Measurements from ENCODE around the gene SH3PXD2B. TPM values are rescaled to one million over a fixed set of nuclear protein-coding genes. Genes with fewer than 3 reads are reported as not detected.

Gene SH3PXD2B
- total RNA-seq, 4 donors from 2014 or later = 13.7 to 27.1 (median 21.1) TPM

GRCh38 chr5:172345881-172346280 is 108.4 kb downstream of the SH3PXD2B start:
- WGBS, 2 donors = 86 to 88% methylated on average over 11 of the region's 11 CpGs
- Histone ChIP-seq H3K4me1 (no peaks in the 10 kb centered on the region), H3K9me3 (no peaks in the 10 kb centered on the region), H3K27me3 (no peaks in the 10 kb centered on the region), H3K4me3 (replicated peaks in 1 of 3) (no peak overlapping the region), H3K36me3 (peaks cover 16 to 39% of the 10 kb centered on the region in 2 donors), H3K27ac (no peak overlapping the region)
- TF ChIP-seq, protein P1, sequence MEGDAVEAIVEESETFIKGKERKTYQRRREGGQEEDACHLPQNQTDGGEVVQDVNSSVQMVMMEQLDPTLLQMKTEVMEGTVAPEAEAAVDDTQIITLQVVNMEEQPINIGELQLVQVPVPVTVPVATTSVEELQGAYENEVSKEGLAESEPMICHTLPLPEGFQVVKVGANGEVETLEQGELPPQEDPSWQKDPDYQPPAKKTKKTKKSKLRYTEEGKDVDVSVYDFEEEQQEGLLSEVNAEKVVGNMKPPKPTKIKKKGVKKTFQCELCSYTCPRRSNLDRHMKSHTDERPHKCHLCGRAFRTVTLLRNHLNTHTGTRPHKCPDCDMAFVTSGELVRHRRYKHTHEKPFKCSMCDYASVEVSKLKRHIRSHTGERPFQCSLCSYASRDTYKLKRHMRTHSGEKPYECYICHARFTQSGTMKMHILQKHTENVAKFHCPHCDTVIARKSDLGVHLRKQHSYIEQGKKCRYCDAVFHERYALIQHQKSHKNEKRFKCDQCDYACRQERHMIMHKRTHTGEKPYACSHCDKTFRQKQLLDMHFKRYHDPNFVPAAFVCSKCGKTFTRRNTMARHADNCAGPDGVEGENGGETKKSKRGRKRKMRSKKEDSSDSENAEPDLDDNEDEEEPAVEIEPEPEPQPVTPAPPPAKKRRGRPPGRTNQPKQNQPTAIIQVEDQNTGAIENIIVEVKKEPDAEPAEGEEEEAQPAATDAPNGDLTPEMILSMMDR (IDR thresholded peaks at IDR 0.05) = no peak
- TF ChIP-seq POLR2A (IDR thresholded peaks at IDR 0.05) = no peak
- intact Hi-C loops (cut with DNase I) = no loop called here
- DNase-seq = no peak

DNA sequence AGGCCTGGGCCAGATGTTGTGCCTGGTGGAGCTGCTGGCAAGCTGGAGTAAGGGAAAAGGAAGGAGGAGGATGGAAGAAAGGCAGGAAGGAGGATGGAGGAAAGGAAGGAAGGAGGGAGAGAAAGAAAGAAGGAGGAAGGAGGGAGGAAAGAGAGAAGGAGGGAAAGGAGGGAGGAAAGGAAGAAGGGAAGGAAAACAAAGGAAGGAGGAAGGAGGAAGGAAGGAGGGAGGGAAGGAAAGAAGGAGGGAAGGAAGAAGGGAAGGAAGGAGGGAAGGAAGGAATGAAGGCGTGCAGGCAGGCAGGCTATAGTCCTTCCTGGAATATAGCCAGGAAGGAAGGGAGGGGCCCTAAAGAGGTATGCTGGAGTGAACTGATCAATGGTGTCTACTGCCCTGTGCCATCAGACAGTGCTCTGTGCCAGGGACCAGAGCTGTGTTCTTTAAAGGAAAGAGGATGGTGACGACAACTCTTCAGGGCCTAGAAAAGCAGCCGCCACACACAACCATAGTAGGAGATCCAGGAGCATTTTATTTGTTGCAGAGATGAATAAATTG is 109.4 kb downstream of the SH3PXD2B start:
- 85% methylated on average over 3 of the region's 3 CpGs for WGBS, 2 donors
- H3K27ac ChIP-seq = no peak overlapping the region

GRCh38 chr5:172343741-172344140 is 110.6 kb downstream of the SH3PXD2B start:
- Histone ChIP-seq H3K27ac (no peak overlapping the region), H3K9me3 (no peaks in the 10 kb centered on the region), H3K27me3 (no peaks in the 10 kb centered on the region), H3K4me3 (replicated peaks in 1 of 3) (no peak overlapping the region), H3K4me1 (no peaks in the 10 kb centered on the region), H3K36me3 (peaks cover 18 to 27% of the 10 kb centered on the region in 2 donors)
- WGBS, 2 donors = 92 to 97% methylated on average over 2 of the region's 2 CpGs
- TF ChIP-seq POLR2A (IDR thresholded peaks at IDR 0.05) = no peak
- TF ChIP-seq, protein P1 (IDR thresholded peaks at IDR 0.05) = no peak
- DNase-seq = no peak
- intact Hi-C loops (cut with DNase I) = no loop called here

More for the DNA sequence above, 109.4 kb downstream of the SH3PXD2B start:
- H3K36me3 ChIP-seq = peaks cover 9 to 33% of the 10 kb centered on the region in 2 donors
- H3K9me3 ChIP-seq = no peaks in the 10 kb centered on the region
- no peaks in the 10 kb centered on the region for H3K4me1 ChIP-seq
- TF ChIP-seq, protein P1 (IDR thresholded peaks at IDR 0.05) = no peak
- TF ChIP-seq POLR2A (IDR thresholded peaks at IDR 0.05) = no peak
- no peaks in the 10 kb centered on the region for H3K27me3 ChIP-seq
- no peak overlapping the region for H3K4me3 ChIP-seq (replicated peaks in 1 of 3)
- intact Hi-C loops (cut with DNase I) = no loop called here
- DNase-seq = no peak

DNA sequence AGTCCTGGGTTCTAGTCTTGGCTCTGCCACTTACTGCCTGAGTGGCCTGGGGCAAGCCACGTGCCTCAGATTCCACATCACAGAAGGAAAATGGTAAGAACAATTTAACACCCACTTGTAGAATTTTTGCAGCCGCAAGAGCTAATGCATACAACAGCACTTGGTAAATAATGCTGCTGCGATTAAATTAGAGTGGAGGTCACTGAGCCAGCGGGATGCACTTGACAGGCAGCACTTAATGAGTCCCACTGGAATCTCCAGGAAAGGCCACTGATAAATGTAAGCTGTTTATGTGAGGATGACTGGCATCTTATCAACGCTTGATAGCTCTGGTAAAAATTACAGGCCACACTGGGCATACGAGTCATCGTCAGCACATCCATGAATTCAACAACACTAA is 111.4 kb downstream of the SH3PXD2B start:
- Histone ChIP-seq H3K36me3 (peaks cover 19 to 22% of the 10 kb centered on the region in 2 donors), H3K4me3 (replicated peaks in 1 of 3) (no peak overlapping the region), H3K27ac (no peak overlapping the region), H3K27me3 (no peaks in the 10 kb centered on the region), H3K9me3 (no peaks in the 10 kb centered on the region), H3K4me1 (no peaks in the 10 kb centered on the region)
- TF ChIP-seq, protein P1 (IDR thresholded peaks at IDR 0.05) = no peak
- no peak for TF ChIP-seq POLR2A (IDR thresholded peaks at IDR 0.05)
- 91 to 95% methylated on average over 7 of the region's 7 CpGs for WGBS, 2 donors
- intact Hi-C loops (cut with DNase I) = no loop called here
- no peak for DNase-seq

GRCh38 chr5:172339264-172340180 is 114.8 kb downstream of the SH3PXD2B start:
- intact Hi-C loops (cut with DNase I) = no loop called here
- DNase-seq = no peak
- H3K27ac ChIP-seq = no peak overlapping the region
- TF ChIP-seq, protein P1 (IDR thresholded peaks at IDR 0.05) = no peak
- no peak for TF ChIP-seq POLR2A (IDR thresholded peaks at IDR 0.05)
- no peaks in the 10 kb centered on the region for H3K4me1 ChIP-seq
- peaks cover 8 to 9% of the 10 kb centered on the region in 2 donors for H3K36me3 ChIP-seq
- WGBS, 2 donors = 93 to 95% methylated on average over 32 to 33 of the region's 35 CpGs
- no peaks in the 10 kb centered on the region for H3K9me3 ChIP-seq
- no peaks in the 10 kb centered on the region for H3K27me3 ChIP-seq
- H3K4me3 ChIP-seq (replicated peaks in 1 of 3) = no peak overlapping the region

Data from thyroid gland (tissue), 4 donors.